Osteocyte (in vitro differentiated cells): ENCODE results near the gene RAB44. TPM values are rescaled to one million over a fixed set of nuclear protein-coding genes. Genes with fewer than 3 reads are reported as not detected.

Experiments
- DNase-seq: peaks from one replicate; pipeline ENCODE4 v3.0.0; 2021; ENCODE audit warnings: mixed read lengths; ENCODE audit not compliant: unreplicated experiment; ENCODE audit errors: extremely low spot score
- H3K27ac Mint-ChIP-seq: one replicate; pipeline ENCODE4 v1.8.0; 2021; ENCODE audit warnings: mild to moderate bottlenecking, mixed read lengths; ENCODE audit not compliant: unreplicated experiment
- H3K27me3 Mint-ChIP-seq: one replicate; pipeline ENCODE4 v1.8.0; 2021; ENCODE audit warnings: mixed read lengths; ENCODE audit not compliant: unreplicated experiment
- H3K36me3 Mint-ChIP-seq: one replicate; pipeline ENCODE4 v1.8.0; 2021; ENCODE audit warnings: mixed read lengths; ENCODE audit not compliant: unreplicated experiment
- H3K4me1 Mint-ChIP-seq: one replicate; pipeline ENCODE4 v1.8.0; 2021; ENCODE audit warnings: mixed read lengths; ENCODE audit not compliant: unreplicated experiment
- H3K4me3 Mint-ChIP-seq: one replicate; pipeline ENCODE4 v1.8.0; 2021; ENCODE audit warnings: mild to moderate bottlenecking, moderate library complexity, mixed read lengths; ENCODE audit not compliant: unreplicated experiment
- H3K9me3 Mint-ChIP-seq: one replicate; pipeline ENCODE4 v1.8.0; 2021; ENCODE audit warnings: mixed read lengths; ENCODE audit not compliant: unreplicated experiment
- total RNA-seq: library from RNA; stranded (reverse); gene quantifications from 2 replicates; pipeline ENCODE4 v1.2.1, GENCODE V29; 2021
- TF ChIP-seq, protein P1 (sequence below): fragments of 200-600 bp; sonication (generic); IDR thresholded peaks from 2 replicates; pipeline ENCODE4 v1.5.0; 2021; ENCODE audit warnings: antibody characterized with exemption, mild to moderate bottlenecking, moderate library complexity

The RAB44 gene
- total RNA-seq, 1 donor from 2014 or later: not detected

DNA sequence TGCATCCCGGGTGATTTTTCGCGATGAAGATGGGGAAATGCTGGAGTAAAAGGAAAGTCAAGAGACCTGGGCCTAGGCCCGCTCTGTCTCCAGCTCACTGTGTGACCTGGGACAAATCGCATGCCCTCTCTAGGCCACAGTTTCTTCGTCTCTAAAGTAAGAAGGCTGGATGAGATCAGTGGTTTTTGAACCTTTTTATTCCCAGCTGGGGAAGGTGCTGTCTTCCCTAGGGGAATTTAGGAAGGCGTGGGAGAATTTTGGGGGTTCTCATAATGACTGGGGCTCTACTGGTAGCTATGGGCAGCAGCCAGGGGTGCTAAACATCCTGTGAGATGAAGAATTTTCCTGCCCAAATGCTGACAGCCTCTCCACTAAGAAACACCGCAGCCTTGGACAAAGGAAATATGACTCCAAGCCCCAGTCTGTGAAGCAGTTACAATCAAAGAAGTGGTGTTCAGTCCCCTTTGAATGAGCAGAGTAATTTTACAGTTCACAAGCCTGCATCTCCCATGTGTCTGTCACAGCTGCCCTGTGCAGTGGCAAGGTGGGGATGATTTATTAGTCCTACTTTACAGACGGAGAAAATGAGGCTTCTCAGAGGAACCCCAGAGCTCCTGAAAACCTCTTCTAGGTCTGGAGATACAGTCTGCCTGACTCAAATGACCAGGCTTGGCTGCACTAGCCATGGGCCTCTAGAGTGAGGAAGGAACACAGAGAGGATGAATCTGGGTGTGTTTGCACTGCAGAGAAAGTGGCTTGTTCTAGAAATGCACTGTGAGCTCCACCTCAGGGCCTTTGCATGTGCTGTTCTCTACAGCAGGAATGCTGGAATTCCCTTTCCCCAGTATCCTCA is 57.2 kb downstream of the RAB44 start:
- Mint-ChIP-seq H3K27me3 (no peaks in the 10 kb centered on the region), H3K9me3 (no peaks in the 10 kb centered on the region), H3K4me3 (no peak overlapping the region), H3K27ac (no peak overlapping the region), H3K4me1 (peaks cover 11% of the 10 kb centered on the region), H3K36me3 (no peaks in the 10 kb centered on the region)
- TF ChIP-seq, protein P1, sequence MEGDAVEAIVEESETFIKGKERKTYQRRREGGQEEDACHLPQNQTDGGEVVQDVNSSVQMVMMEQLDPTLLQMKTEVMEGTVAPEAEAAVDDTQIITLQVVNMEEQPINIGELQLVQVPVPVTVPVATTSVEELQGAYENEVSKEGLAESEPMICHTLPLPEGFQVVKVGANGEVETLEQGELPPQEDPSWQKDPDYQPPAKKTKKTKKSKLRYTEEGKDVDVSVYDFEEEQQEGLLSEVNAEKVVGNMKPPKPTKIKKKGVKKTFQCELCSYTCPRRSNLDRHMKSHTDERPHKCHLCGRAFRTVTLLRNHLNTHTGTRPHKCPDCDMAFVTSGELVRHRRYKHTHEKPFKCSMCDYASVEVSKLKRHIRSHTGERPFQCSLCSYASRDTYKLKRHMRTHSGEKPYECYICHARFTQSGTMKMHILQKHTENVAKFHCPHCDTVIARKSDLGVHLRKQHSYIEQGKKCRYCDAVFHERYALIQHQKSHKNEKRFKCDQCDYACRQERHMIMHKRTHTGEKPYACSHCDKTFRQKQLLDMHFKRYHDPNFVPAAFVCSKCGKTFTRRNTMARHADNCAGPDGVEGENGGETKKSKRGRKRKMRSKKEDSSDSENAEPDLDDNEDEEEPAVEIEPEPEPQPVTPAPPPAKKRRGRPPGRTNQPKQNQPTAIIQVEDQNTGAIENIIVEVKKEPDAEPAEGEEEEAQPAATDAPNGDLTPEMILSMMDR: no peak
- no peak for DNase-seq

DNA sequence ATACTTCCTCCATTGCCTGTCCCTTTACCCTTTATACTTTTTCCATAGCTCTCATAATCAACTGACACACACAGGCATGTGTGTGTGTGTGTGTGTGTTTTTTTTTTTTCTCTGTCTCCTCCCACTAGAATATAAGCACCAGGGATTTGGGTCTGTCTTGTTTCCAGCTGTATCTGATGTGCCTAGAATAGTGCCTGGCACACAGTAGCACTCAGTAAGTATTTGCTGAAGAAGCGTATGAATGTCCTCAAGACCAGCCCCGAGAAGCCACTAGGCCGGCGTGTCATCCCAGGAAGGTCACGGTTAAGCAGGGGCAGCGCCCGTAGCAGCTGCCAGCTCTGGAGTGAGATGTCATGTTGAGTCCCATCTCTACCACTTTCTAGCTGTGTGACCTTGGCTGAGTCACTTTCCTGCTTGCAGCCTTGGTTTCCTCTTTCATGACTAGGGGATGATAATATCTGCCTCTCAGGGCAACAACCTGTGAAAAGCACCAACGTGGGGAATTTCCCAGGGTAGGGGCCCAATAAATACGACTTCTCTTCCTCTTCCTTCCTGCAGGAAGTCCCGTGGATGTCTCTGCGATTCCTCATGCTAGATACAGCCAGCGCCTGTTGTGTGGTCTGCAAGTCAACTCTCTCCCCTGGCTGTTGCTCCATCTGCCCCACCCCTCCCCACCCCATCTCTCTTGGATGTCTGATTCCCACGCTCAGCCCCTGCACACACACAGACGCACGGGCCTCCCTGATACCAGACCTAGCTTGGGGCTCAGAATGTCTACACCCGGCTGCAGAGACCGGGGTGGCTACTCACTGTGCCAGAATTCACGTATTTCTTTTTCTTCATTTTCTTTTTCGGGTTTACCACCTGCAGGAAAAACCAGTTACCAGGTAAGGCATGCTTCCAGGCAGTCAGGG is 58.1 kb downstream of the RAB44 start:
- no peaks in the 10 kb centered on the region for H3K9me3 Mint-ChIP-seq
- H3K36me3 Mint-ChIP-seq: no peaks in the 10 kb centered on the region
- TF ChIP-seq, protein P1: no peak
- no peak overlapping the region for H3K4me3 Mint-ChIP-seq
- H3K4me1 Mint-ChIP-seq: peaks cover 11% of the 10 kb centered on the region
- no peak for DNase-seq
- no peaks in the 10 kb centered on the region for H3K27me3 Mint-ChIP-seq
- H3K27ac Mint-ChIP-seq: no peak overlapping the region

- Mint-ChIP-seq H3K27me3 (no peaks in the 10 kb centered on the region), H3K4me1 (peaks cover 11% of the 10 kb centered on the region), H3K27ac (no peak overlapping the region), H3K9me3 (no peaks in the 10 kb centered on the region), H3K4me3 (no peak overlapping the region), H3K36me3 (no peaks in the 10 kb centered on the region)
- TF ChIP-seq, protein P1: no peak
- no peak for DNase-seq
These were observed 59.2 kb downstream of the RAB44 start for GRCh38 chr6:36756786-36757185.

GRCh38 chr6:36757206-36757605 is 59.6 kb downstream of the RAB44 start:
- Mint-ChIP-seq H3K27me3 (no peaks in the 10 kb centered on the region), H3K27ac (no peak overlapping the region), H3K9me3 (no peaks in the 10 kb centered on the region), H3K4me1 (peaks cover 11% of the 10 kb centered on the region), H3K4me3 (no peak overlapping the region), H3K36me3 (no peaks in the 10 kb centered on the region)
- TF ChIP-seq, protein P1: no peak
- DNase-seq: no peak
